ENCODE measurements around the gene CEPT1. TPM values are rescaled to one million over a fixed set of nuclear protein-coding genes. Genes with fewer than 3 reads are reported as not detected.

CEPT1 gene
- polyA plus RNA-seq, 3 donors, result 20.8 to 44.3 (median 26.9) TPM

- H3K27ac Mint-ChIP-seq, result peak overlapping the region; percentile 93 to 98 (median 97)
- H3K4me2 ChIP-seq (replicated peaks; ENCODE audit: extremely low read depth, low read length, poor library complexity, severe bottlenecking), result peak overlapping the region; percentile 90
- no peaks in the 10 kb centered on the region for H4K20me1 ChIP-seq (ENCODE audit: insufficient read depth, low read length)
- peaks cover 0 to 16% of the 10 kb centered on the region in 2 donors for H3K36me3 ChIP-seq (replicated peaks in 1 of 2; ENCODE audit: control insufficient read depth in 1 of 2, insufficient read depth in 2 of 2, low read length in 2 of 2)
- no peak for DNase-seq
- WGBS (ENCODE audit: insufficient coverage), result 100% methylated on average over 2 of the region's 5 CpGs
- H3K27me3 ChIP-seq (ENCODE audit: control insufficient read depth in 2 of 2, insufficient read depth in 2 of 2, low read length in 2 of 2), result no peaks in the 10 kb centered on the region
- peak overlapping the region in 1 of 3 experiments; percentile 77 for H3K4me3 ChIP-seq (replicated peaks in 1 of 3; ENCODE audit: low read depth in 2 of 3, low read length in 3 of 3)
- H2AFZ ChIP-seq (ENCODE audit: insufficient read depth, low read depth, low read length, poor library complexity, severe bottlenecking), result no peak overlapping the region
- H3K4me1 Mint-ChIP-seq, result peaks cover 93% of the 10 kb centered on the region
- peaks cover 92 to 100% of the 10 kb centered on the region in 2 donors for H3K4me1 ChIP-seq (ENCODE audit: control insufficient read depth in 1 of 2, insufficient read depth in 2 of 2, low read length in 2 of 2)
- intact Hi-C loops (cut with micrococcal nuclease), result loop anchor here (5.0 to 10.0 kb wide), 4 partner anchors 324 to 557 kb away; partner anchors contain the start of genes INKA2 (in 1 of the 2) and RAP1A (in 1 of the 2)
- no peak for TF ChIP-seq CTCF (IDR thresholded peaks at IDR 0.05)
- peaks cover 23 to 25% of the 10 kb centered on the region in 2 donors for H3K36me3 Mint-ChIP-seq
- H3K27ac ChIP-seq (ENCODE audit: low read depth in 1 of 2, low read length in 2 of 2), result peak overlapping the region; percentile 93 to 97
- no peaks in the 10 kb centered on the region for H3K9me3 ChIP-seq (replicated peaks in 1 of 2; ENCODE audit: control insufficient read depth in 1 of 2, insufficient read depth in 1 of 2, low read length in 2 of 2)
- peaks cover 39% of the 10 kb centered on the region for H3K79me2 ChIP-seq (ENCODE audit: insufficient read depth, low read length)
- no peaks in the 10 kb centered on the region for H3K27me3 Mint-ChIP-seq (ENCODE audit: low read depth in 3 of 3)
- H3K4me3 Mint-ChIP-seq, result peak overlapping the region; percentile 66 to 78
- no peak overlapping the region for H3K9ac ChIP-seq (ENCODE audit: insufficient read depth, low read length, poor library complexity, severe bottlenecking)
- H3K9me3 Mint-ChIP-seq, result peaks cover 0 to 2% (median 0%) of the 10 kb centered on the region in 7 donors
Observed at GRCh38 chr1:111201275-111202090, 61.5 kb downstream of the CEPT1 start.

GRCh38 chr1:111202366-111202706 lies 62.3 kb downstream of the CEPT1 start:
- Histone ChIP-seq H2AFZ (ENCODE audit: insufficient read depth, low read depth, low read length, poor library complexity, severe bottlenecking) (no peak overlapping the region), H3K79me2 (ENCODE audit: insufficient read depth, low read length) (peaks cover 39% of the 10 kb centered on the region), H3K27me3 (ENCODE audit: control insufficient read depth in 2 of 2, insufficient read depth in 2 of 2, low read length in 2 of 2) (no peaks in the 10 kb centered on the region), H3K36me3 (replicated peaks in 1 of 2; ENCODE audit: control insufficient read depth in 1 of 2, insufficient read depth in 2 of 2, low read length in 2 of 2) (peaks cover 0 to 11% of the 10 kb centered on the region in 2 donors), H3K9me3 (replicated peaks in 1 of 2; ENCODE audit: control insufficient read depth in 1 of 2, insufficient read depth in 1 of 2, low read length in 2 of 2) (no peaks in the 10 kb centered on the region), H3K4me1 (ENCODE audit: control insufficient read depth in 1 of 2, insufficient read depth in 2 of 2, low read length in 2 of 2) (peaks cover 92 to 100% of the 10 kb centered on the region in 2 donors), H3K9ac (ENCODE audit: insufficient read depth, low read length, poor library complexity, severe bottlenecking) (no peak overlapping the region), H4K20me1 (ENCODE audit: insufficient read depth, low read length) (no peaks in the 10 kb centered on the region), H3K4me3 (replicated peaks in 1 of 3; ENCODE audit: low read depth in 2 of 3, low read length in 3 of 3) (peak overlapping the region in 1 of 3 experiments; percentile 77), H3K4me2 (replicated peaks; ENCODE audit: extremely low read depth, low read length, poor library complexity, severe bottlenecking) (peak overlapping the region; percentile 90), H3K27ac (ENCODE audit: low read depth in 1 of 2, low read length in 2 of 2) (peak overlapping the region; percentile 89 to 93)
- peaks cover 0 to 2% (median 0%) of the 10 kb centered on the region in 3 donors for H3K27me3 Mint-ChIP-seq (ENCODE audit: low read depth in 3 of 3)
- no peak for DNase-seq
- intact Hi-C loops (cut with micrococcal nuclease), result loop anchor here (5.0 to 10.0 kb wide), 4 partner anchors 325 to 558 kb away; partner anchors contain the start of genes INKA2 (in 1 of the 2) and RAP1A (in 1 of the 2)
- TF ChIP-seq CTCF (IDR thresholded peaks at IDR 0.05), result no peak
- WGBS (ENCODE audit: insufficient coverage), result no CpG with 5 or more reads among the region's 1 CpG
- H3K36me3 Mint-ChIP-seq, result peaks cover 14 to 18% of the 10 kb centered on the region in 2 donors
- H3K4me1 Mint-ChIP-seq, result peaks cover 93% of the 10 kb centered on the region
- H3K27ac Mint-ChIP-seq, result peak overlapping the region; percentile 75 to 98 (median 95)
- H3K4me3 Mint-ChIP-seq, result peak overlapping the region in 1 of 2 donors; percentile 90
- H3K9me3 Mint-ChIP-seq, result peaks cover 0 to 2% (median 0%) of the 10 kb centered on the region in 7 donors

Data from CD14-positive monocyte (primary cell).